GM21515 (cell line): ENCODE data around the gene ZDHHC14.
"Not testable (repeated sequence)": the region's sequence is repeated elsewhere in the genome, so short reads cannot be mapped to it uniquely, and the experiment has no call there.

Source experiments
- ATAC-seq: cut with Tn5 transposase; IDR thresholded peaks from one replicate; pipeline ENCODE4 v1.9.1; 2021; ENCODE audit not compliant: unreplicated experiment

The ZDHHC14 gene

DNA sequence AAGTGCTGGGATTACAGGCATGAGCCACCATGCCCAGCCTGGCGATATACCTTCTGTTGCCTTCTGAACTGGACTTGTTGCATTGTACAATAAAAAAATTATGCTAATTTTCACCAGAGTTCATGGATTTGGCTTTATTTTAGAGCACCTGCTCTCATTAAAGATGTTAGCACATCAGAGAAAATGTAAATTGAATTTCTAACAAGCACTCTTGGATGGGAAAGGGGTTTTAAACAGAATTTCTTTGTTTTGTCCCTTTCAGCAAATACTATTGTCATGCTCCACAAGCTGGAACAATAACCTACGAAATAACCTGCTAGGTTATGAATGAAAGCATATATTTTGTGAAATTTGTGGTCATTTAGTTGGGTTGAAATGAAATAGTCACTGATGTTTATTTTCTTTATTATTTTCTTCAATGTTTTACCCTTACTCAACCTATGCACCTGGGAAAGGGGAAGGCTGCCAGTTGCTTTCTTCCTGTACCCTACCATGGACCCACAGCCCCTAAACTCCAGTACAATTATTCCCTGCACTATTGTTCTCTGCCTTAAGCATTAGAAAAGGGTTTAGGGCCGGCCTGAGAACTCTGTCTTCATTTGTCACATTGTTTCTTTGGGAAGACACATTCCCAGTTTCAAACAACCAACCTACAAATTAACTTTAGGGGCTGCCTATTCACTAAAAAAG, 22.2 kb downstream of the ZDHHC14 start:
- no peak for ATAC-seq

- no peak for ATAC-seq
These were observed 22.7 kb downstream of the ZDHHC14 start for GRCh38 chr6:157403686-157404051.

DNA sequence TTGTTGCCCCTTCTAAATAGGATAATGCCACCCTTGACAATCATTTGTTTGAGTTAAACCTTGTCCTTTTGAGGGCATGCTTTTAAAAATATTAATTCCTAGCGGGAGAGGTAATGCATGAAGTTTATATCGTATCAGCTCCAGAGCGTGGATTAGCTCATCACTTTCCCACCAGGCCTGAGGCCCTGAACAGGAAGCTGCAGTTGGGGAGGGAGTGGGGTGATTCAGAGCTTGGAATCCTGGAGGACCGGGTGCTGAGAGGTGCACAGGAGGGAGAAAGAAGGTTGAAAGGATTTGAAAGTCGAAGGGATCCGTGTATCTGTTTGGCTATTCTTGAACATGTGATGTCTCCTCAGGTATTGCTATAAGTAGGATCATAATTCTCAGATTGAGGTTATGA, 25.0 kb downstream of the ZDHHC14 start:
- ATAC-seq = no peak

- no peak for ATAC-seq
These were observed 25.7 kb downstream of the ZDHHC14 start for GRCh38 chr6:157406661-157407060.

DNA sequence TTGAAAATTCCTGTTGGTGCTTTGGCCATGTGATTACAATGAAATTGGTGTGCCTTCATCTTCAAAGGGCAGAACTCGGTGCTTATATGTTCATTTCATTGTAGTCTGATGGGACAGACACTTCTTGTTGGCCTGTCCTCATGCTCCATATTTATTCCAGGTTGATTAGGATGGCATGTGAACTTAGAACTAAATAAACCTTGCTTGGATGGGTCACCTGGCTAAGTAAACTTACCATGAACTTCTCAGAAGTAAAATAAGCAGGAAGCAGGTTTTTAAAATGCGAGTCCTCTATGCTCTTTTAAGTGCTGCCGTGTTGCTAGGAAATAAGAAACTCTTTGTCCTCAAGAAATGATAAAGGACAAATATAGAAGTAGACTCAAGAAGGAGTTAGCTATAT, 26.7 kb downstream of the ZDHHC14 start:
- no peak for ATAC-seq

DNA sequence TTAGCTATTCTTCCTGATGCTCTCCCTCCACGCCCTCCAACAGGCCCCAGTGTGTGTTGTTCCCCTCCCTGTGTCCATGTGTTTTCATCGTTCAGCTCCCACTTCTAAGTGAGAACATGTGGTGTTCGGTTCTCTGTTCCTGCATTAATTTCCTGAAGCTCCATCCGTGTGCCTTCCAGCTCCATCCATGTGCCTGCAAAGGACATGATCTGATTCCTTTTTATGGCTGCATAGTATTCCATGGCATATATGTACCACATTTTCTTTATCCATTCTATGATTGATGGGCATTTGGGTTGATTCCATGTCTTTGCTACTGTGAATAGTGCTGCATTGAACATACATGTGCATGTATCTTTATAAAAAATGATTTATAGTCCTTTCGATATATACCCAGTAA, 27.4 kb downstream of the ZDHHC14 start:
- ATAC-seq = not testable (repeated sequence)

- no peak for ATAC-seq
These were observed 29.1 kb downstream of the ZDHHC14 start for GRCh38 chr6:157410045-157410444.

GRCh38 chr6:157411368-157411767, 30.4 kb downstream of the ZDHHC14 start:
- no peak for ATAC-seq

- no peak for ATAC-seq
These were observed 31.8 kb downstream of the ZDHHC14 start for GRCh38 chr6:157412791-157413190.

DNA sequence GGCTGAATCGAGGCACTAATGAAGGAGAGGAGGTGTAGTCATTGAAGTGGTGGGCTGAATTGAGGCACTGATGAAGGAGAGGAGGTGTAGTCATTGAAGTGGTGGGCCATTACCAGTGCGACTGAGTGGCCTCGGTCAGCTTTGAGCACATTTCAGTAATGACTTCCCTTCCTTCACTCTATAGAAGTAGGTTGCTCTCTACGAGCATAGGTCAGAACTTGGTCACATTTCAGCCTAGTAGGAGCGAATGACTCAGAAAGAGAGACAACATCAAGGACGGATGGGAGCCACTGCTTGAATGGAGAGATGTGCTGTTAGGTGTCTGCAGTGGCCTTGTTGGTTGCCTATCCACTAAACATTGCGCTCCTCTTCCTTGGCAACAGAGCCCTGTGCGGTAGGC, 39.5 kb downstream of the ZDHHC14 start:
- ATAC-seq = no peak

- ATAC-seq = no peak
These were observed 43.6 kb downstream of the ZDHHC14 start for GRCh38 chr6:157424491-157425020.

- ATAC-seq = no peak
These were observed 47.0 kb downstream of the ZDHHC14 start for GRCh38 chr6:157427969-157428368.

- ATAC-seq = no peak
These were observed 47.6 kb downstream of the ZDHHC14 start for GRCh38 chr6:157428427-157429202.

DNA sequence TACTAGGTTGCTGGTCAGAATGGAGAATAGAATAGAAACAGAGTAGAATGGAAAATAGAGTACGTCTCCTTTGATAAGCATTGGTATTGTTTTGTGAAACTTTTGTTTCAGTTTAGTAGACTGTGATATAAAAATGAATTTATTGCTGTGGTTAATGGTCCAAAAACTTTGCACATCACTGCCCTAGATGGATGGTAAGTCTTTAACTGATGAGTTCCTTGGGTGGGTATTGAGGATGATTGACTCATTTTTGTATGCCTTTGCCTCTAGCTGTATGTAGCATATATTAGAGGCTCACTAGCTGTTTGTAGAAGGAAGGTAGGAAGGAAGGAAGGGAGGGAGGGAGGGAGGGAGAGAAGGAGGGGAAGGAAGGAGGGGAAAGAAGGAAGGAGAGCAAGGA, 48.3 kb downstream of the ZDHHC14 start:
- ATAC-seq = no peak

DNA sequence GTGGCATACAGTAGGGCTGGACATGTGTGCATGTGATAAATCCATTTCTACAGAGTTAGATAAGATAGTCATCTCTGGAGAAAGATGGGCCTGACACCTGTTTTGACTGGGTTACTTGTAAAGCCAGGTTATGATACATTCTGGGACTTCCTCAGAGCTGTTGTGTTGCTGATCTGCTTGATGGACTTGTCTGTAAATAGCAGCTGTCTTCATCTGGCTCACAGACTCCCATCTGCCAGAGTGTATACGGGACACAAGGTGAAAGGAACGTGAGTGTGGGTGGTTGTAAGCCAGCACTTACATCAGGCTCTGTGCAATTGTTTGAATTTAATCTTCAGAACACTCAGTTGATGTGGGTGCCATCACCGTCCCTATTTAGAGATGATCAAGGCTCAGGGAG, 49.8 kb downstream of the ZDHHC14 start:
- ATAC-seq = no peak

DNA sequence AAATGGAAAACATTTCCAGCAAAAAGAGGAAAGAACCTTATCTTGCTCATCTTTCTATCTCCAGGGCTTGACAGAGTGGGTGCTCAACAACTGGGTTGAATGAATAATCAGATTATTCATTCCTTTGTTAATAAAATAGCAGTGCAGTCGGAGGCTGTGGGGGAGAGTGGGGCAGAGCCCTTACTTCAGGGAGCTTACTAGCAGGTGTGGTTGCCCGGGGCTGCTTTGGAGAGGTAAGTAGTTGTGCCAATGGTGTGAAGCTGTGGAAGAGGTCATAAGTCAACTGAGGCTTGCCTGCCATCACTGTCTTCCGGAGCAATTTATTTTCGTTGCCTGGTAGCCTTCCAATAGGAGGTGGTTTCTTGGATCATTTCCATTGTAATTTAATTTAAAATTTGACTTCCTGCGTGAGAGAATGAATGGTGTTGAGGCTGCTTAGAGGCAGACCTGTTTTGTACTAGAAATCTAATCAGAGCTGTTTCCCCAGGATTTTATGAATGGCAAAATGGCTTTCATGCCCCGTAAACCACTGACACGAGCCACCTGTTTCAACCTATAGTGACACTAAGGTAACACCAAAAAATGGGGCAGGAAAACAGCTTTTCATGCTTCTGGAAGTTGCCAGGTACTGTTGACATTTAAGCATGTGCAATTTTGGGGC, 51.4 kb downstream of the ZDHHC14 start:
- ATAC-seq = no peak

DNA sequence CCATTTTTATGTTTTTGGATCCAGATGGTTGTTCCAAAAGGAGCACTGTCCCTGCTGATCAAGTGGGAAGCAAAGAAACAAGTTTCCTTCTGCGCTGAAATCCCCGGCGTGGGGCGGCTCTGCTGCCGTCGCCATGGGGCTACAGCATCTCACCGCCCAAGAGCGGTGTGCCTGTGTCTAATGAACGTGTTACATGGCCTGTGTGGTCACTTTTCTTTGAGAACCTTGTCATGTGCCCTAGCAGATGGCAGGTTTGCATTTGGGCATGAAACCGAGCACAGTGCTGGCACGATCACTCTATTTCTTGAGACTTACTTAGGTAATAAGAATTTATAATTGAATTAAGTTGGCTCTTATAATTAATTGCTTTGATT, 51.9 kb downstream of the ZDHHC14 start:
- ATAC-seq = no peak

DNA sequence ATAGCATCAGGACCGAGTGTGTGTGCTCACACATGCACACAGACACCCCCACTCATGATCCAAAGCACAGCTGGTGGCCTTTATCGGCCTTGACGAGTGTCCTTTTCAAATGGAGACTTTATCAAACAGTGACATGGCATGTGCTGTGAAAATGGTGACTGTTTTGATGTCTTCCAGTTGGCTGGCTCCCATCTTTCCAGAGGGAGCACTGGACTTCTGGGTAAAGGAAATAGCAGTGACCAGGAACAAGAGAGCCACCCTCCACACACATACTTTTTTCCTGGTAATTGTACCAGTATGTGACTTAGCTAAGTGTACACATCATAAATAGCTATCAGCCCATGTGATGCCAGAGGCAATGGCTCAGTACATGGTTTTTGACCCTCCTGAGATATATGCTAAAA, 52.7 kb downstream of the ZDHHC14 start:
- ATAC-seq = no peak

GRCh38 chr6:157434349-157435033, 53.5 kb downstream of the ZDHHC14 start:
- ATAC-seq = no peak

GRCh38 chr6:157436219-157436943, 55.4 kb downstream of the ZDHHC14 start:
- ATAC-seq = no peak

DNA sequence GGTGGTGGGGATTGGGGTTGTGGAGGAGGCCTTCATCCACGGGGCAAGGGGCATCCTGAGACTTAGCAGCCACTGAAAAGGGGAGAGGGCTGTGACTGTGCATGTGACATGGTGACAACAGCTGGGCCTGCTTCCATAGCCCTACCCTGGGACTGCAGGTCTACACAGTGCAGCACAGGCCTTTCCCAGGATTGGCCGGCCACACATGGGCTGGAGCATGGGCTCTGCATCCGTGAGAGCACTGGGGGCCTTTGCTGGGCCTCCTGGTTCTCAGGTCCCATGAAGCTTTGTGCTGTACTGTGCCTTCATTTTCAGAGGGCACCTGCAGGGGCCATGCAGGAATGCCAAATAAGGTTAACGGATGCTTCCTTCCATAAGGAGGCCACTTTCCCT, 56.0 kb downstream of the ZDHHC14 start:
- ATAC-seq = no peak
